Measurements from ENCODE around the gene PPIP5K1.
A peak's percentile ranks its signal among the peaks of the same experiment; 100 is the strongest.

The PPIP5K1 gene

DNA sequence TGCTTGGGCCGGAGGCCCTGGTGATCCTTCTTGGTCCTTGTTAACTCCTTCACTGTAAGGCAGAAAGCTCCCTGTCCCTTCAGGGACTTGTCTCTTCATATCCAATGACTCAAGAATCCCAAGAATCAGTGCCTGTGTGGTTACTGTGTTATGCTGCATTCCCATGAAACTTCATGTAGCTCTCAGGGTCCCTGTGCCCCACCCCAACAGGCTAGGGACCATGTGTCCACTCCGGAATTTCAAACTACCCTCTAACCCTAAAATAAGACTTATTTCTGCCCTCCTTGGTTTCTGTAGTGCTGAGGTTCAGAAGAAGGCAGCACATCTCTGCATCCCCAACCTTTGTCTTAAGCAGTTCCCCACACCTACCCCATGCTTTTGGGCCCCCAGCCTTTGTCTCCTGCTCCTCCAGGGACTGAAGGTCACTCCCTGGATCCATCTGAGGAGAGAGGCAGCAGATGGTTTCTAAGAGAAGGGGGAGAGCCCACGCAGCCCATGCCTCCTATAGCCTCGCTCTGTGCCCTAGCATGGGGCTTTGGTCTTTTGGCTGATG, 73.1 kb downstream of the PPIP5K1 start:
- DNase-seq = no peak

DNA sequence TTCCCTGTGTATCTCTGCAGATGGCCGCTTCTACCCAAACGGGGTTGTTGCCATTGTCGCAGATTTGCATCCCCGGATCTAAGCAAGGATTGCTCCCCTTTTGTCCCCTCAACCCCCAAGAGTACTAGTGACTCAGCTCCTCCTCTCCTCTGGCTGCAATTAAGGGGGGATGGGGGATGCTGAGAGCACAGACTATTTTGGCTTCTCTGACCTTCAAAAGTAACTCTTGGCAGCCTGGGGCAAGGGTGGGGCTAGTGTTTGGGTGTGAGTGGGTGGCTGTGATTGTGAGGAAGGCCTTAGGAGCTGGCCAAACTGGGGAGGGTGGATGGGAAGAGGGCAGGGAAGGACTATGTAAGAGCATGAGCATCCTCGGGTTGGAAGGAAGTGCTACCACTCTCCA, 73.8 kb downstream of the PPIP5K1 start:
- DNase-seq = no peak

DNA sequence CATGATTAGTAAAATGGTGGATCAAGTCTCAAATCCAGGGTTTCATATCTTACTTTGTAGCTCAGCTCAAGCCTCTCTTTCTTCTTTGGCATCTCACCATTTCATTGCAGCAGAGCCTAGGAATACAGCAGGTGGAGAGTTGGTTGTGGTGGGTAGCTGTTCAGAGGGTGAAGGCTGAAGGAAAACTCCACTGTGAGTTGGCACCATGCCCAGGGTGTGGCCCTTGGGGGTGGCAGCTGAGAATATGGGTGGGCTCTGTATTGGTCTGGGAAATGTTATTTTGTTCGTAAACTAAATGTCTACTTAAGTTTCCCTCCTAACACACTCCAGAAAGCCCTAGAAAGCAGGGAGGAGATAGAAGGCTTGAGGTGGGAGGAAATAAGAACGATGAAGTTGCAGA, 74.3 kb downstream of the PPIP5K1 start:
- DNase-seq = no peak

DNA sequence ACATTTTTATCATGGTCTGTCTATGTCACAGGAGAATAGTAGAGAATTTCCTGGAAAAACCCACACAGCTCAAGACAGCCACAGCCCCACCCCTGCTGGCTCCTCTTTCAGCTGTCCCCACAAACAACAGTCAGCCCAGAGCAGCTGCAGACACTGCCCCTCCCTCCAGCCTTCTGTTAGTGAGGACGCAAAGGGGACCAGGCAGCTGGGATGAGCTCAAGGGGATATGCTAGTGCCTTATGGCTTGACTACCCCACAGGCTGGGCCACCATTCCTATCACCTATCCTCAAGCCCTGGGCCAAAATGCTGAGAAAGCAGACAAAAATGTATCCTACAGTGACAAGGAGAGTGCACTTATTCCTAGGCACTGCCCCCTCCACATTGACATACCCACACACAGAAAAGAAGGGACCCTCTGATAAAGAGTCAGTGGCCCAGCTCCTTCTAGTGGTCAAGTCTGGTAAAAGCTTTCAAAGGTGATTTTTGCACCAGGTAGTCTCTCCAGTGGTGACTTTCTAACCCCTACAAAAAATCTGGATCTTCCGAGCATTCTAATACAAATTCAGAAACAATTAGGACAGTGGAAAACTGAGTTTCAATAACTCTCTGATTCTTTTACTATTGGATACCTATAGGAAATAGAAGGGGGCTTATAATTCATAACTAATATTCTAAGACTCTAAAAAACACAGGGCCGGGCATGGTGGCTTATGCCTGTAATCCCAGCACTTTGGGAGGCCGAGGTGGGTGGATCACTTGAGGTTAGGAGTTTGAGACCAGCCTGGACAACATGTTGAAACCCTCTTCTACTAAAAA, 75.6 kb downstream of the PPIP5K1 start:
- DNase-seq = peak; percentile 3

DNA sequence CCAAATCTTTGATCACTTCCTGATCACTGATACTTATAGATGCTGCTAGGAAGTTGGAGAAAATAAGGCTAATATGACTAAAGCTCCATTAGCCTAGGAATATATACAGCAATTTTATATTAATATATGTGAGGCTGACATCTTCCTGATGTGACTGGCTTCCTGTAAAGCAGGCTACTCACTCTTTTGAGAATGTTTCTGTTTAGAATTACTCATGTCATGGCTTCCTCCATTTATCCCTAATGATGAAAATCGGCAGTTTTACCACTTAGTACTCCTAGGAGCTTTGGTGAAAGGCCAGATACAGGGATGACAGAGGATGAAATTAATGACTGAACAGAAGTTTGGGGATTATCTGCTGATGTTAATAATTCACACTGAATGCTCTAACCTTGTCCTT, 76.5 kb downstream of the PPIP5K1 start:
- DNase-seq = no peak

DNA sequence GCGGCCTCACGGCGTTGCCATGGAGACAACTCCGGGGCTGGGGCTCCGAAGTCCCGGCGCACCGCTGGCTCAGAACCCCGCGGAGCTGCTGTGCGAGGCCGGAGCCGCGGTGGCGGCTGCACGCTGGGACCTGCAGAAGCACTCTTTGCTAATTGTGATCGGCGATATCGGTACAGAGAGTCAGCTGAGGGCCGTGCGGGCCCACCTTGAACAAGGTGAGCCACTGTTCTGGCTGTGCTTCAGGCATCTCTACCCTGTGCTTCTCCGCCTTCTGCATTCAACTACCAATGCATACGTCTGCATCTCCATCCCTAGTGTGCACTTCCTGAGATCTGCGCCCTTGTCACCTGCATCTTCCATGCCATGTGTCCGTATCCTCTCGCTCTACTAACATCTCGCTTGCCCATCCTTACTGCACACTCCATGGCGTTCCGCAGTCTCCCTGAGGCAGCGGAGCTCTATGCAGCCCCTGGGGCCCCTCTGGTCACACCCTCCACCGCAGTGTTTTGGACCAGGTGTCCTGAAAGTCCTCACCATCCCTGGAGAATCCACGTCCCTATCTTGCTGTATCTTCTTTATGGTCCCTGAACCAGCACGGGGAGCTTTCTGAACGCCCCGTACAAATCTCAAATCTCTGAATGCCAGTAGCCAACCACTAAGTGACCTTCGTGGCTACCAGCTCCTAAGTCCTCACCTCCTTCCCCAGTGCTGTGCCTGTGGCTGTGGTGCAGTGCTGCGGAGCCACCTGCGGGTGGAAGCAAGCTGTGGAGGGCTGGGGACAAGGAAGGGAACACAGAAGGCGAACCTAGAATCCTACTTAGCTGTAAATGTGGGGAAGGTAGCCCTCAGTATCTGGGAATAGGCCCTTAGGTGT, 78.8 kb downstream of the PPIP5K1 start:
- peak; percentile 30 for DNase-seq

DNA sequence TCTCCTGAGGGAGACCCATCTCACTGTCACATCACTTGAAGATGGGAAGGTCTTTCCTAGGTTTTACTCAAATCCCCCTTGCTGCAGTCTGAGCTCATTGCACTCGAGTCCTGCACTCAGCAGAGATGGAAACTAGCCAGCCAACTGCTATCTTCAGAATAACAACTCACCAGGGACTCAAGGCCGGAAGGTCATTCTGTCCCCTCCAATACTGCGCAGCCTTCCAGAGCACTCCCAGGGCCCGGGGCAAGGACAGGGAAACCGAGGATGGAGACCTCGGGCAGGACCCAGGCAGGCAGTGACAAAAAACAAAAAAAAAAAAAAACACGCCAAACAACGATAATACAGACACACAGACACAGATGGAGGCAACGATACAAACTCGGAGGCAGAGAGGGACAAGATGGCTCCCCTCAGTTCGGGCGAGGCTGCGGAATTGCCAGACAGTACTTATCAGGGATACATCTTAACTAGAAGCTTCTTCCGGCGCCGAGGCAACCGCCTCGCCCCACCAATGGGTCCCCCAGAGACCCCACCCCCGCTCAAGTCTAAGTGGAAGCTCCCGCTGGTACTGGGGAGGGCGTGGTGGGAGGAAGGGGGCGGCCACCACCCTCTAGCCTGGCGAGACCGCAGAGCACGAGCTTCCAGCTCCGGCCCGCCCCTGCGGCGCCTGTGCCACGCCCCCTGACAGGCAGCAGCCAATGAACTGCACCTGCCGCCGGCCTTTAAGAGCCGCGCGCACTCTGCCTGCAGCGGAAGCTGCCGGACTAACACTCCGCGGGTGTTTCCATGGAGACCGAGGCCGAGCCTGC, 79.6 kb downstream of the PPIP5K1 start:
- peak; percentile 97 for DNase-seq

DNA sequence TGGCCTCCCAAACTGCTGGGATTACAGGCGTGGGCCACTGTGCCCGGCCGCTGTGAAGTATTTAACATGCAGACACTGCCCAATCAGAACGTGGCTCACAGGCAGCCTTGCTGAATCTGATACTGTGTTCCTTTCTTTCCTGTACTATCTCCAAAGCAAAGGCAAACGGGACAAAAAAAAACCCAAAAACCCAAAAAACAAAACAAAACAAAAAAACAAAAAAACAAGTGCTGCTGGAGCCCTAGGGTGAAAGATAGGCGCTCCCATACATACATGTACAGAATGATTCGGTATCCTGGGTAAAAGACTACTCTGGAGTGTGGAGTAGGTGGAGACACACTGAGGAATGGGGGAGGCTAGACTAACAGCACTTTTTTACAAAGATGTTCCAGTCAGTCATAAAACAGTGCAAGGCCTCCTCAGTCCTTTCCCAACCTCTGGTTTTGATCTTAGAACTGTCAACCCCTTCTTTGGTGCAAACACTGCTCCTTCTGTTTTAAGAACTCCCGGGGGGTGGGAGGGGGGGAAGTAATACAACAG, 80.3 kb downstream of the PPIP5K1 start:
- DNase-seq = no peak

DNA sequence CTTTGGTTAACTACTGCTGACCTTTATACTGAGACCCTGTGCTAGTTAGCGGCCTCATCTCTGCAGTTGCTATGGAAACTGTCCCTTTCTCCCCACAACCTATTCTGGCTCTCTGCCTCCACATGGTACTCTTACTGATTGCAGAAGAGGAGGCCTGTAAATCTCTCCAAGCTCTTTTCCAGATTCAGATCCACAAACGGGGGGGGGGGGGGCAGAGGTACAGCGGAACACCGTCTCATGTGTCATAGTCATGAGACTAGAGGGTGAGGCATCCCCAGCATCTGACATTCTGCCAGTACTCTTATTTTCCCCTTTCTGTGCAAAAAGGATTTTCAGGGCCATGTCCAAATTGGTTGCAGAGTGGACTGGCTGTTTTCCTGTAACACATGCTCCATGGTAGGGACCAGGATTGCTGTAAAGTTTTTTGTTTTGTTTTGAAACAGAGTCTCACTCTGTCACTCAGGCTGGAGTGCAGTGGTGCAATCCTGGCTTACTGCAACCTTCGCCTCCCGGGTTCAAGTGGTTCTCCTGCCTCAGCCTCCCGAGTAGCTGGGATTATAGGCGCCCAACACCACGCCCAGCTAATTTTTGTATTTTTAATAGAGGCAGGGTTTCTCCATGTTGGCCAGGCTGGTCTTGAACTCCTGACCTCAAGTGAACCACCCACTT, 80.9 kb downstream of the PPIP5K1 start:
- no peak for DNase-seq

DNA sequence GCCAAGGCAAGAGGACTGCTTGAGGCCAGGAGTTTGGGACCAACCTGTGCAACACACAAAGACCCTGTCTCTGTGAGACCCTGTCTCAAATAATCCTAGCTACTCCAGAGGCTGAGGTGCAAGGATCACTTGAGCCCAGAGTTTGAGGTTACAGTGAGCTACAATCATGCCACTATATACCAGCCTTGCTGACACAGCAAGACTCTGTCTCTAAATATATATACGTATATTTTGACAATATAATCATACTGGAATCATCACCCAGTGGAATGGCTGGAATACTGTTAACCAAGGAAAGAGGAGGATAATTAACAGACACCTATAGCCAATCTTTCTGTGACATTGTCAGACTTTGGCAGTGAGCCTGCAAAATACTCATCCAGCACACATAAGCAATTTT, 81.6 kb downstream of the PPIP5K1 start:
- no peak for DNase-seq

DNA sequence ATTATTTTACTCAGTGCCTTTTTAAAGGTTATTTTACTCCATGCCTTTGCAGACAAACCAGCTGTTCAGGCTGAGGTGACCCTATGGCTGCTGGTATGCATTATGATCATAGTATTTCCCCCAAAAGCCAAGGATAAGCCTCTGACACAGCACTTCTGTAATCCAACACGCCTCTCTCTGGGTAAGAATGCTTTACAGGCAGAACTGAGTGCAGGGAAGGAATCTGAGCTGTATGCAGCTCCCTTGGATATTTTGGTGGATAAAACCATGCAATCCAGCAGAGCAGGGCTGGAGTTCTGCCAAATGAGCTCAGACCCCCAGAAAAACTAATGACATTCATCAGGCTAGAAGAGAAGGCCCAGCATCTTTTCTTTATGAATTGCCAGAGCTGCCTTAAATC, 84.3 kb downstream of the PPIP5K1 start:
- DNase-seq = no peak

DNA sequence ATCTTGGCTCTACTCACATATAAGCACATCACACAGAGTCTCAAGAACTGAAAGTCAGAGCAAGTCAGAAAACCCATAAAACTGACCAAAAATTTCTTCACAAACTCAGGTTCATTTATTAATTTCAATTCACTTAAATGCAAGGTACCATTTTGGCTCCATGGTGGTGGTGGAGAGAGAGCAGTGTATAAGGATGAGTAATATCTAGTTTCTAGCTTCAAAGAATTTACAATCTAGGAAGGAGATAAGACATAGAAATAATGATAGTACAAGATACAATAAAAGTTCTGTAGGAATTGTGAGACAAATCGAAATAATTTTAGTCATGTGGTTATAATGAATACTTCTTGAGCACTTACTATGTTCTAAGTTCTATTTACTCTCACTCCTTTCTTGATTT, 90.4 kb downstream of the PPIP5K1 start:
- DNase-seq = no peak

DNA sequence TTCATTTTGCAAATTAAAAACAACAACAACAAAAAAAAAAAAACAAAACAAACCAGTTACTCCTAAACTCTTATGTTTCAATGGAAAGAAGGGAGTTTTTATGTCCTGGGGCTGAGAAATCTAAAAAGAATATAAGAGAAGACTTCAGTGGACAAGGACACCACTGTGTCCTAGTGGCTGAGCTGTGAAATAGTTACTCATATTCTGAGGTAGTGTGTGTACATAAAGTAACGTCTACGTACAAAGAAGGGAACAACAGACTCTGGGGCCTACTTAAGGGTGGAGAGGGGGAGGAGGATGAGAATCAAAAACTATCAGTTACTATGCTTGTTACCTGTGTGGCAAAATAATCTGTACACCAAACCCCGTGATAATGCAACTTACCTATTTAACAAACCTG, 91.0 kb downstream of the PPIP5K1 start:
- no peak for DNase-seq

DNA sequence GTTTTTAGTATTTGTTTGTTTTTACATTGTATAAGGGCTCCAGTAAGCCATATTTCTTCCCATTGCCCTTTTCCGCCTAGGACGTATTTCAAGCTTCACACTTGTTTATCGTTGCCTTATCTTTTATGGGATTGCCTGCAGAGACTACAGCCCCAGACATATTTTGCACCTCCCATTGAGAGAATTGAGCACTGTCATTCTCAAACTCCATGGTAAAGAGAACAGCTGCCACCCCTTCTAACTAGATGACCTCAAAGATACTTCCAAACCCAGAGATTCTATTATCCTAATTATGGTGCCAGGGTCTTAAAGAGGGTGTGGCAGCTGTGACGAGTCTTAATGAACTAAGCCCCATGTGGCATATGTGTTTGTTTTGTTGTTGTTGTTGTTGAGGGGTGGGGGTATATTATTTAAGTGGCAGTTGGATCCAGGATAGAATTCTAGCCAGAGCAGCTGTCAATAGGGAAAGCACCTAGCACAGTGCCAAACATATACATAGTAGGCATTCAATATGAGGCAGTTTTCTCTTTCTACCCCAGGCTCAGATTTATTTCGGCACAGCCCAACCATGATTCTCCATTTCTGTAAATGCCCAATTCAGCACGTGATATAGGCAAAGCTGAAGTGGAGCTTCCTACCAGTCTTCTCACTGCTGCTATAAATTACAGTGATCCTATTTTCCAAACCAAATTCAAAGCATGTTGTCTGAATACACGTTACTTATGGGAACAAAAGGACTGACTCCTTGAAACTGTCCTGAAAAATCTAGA, 96.1 kb downstream of the PPIP5K1 start:
- DNase-seq = no peak

DNA sequence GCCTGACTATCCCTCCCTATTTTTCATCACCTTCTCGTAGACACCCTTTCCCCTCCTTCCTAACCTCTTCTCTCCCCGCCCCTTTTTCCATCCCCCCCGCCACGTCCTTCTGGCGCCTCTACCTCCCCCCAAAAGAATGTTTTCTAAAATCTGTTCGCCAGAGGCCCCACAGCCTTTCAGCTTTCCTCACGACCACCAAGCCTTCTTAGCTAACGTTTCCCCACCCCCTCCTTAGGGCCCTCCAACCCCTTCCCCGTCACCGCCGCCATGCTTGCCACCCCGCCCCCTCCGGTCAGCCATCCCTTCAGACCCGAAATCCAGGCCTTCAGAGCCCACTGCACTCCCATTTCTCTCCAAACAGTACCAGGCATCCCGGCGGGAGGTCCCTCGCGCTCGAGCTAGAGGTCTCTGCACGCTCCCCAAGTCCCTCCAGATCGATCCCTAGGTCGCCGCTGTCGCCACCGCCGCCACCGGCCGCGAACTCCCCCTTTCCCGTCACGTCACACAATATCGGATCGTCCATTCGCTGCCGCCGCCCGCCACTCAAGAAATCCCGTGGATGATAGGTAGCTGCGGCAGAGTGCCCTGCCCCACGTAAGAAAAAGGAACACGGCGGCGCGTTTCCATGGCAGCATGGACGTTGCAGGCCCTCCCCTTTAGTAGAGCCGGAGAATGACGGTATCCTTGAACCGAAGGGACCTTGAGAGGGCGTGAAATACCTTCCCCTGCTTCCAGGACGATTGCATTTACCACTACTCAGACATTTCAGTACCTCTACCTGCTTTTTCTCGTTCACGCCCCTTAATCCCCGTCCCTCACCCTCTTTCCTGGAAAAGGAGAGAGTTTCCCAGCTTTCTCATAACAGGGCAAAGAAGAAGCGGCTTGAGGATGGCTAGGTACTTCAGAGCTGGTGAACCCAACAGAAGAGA, 97.1 kb downstream of the PPIP5K1 start, which contains the start of gene TP53BP1:
Gene TP53BP1 (minus strand): TSS at position 484 of the 929 bp plus-strand sequence. CDS start 113 bp downstream, at position 371.
- peak; percentile 95 for DNase-seq

DNA sequence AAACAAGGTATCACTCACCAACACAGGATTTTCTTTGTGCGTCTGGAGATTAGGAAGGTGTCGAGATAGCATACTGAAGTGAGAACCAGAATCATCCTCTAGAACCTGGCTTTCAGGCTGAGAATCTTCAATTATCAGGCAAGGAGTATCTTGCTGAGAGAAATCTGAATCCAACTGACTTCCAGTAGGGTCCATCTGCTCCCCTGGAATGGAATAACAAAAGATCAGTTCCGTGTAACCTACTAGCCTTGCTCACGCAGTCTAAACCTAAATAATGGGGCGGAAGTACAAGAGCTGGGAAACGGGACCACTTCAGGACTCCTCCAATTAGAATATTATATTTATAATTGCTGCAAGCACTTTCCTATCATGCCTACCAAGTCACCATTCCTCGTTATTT, 97.7 kb downstream of the PPIP5K1 start:
- DNase-seq = no peak

DNA sequence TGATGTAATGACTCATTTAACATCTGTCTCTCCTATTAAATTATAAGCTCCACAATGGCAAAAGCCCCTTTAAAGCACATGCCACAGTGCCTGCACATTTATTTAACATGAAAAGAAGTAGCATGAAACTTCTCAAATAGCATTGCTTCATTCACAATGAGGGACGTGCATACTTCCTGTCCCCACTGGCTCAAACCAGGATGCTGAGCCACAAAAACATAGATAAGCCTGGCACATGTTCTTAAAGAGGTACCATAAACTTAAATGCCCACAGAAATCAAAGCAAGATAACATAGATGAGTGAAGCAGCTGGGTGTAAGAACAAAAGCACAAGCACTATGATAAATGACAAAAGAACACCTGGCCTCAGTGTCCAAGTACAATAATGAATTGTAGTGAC, 100.8 kb downstream of the PPIP5K1 start:
- no peak for DNase-seq

DNA sequence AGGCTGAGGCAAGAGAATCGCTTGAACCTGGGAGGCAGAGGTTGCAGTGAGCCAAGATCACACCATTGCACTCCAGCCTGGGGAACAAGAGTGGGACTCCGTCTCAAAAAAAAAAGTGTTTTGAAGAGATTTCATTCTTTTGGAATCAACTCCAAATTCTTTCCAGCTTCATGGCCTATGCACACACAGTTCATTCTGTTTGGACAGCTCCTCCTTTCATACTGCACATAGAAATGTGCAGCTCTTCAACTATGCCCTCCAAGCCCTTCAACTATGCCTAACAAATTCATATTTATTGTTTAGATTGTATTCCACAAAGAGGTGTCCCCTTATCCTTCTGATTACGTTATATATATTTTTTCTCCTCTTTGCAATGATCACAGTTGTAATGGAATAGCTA, 101.2 kb downstream of the PPIP5K1 start:
- no peak for DNase-seq

DNA sequence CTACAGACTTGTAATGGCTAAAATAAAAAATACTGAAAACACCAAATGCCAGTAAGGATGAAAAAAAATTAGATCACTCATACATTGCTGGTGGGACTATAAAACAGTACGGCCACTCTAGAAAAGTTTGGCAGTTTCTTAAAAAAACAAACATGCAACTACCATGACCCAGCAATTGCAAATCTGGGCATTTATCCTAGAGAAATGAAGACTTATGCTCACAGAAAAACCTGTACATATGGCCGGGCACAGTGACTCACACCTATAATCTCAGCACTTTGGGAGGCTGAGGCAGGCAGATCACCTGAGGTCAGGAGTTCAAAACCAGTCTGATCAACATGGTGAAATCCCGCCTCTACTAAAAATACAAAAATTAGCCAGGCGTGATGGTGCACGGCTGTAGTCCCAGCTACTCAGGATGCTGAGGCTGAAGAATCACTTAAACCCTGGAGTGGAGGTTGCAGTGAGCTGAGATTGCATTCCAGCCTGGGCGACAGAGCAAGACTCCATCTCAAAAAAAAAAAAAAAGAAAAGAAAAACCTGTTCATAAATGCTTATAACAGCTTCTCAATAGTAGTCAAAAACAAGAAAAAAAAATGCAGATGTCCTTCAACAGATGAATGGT, 102.6 kb downstream of the PPIP5K1 start:
- no peak for DNase-seq

DNA sequence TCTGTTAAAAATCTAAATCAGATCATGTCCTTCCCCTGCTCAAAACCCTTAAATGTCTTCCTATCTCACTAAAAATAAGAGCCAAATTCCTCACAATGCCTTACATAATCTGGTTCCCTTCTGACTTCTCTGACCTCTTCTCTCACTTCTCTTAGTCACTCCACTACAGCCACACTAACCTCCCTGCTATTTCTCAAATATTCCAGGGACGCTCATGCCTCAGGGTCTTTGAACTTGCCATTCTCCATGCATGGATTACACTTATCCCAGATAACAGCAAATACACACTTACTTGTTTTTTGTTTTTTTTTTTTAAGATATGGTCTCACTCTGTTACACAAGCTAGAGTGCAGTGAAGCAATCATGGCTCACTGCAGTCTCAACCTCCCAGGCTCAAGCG, 105.6 kb downstream of the PPIP5K1 start:
- no peak for DNase-seq

Measured in activated naive CD4-positive, alpha-beta T cell treated with Interleukin-2 at 50 U/mL for 16 hours (primary cell).